Coronary artery (tissue), 2 donors: ENCODE results near the gene AGR3.
"Not testable (repeated sequence)": the region's sequence is repeated elsewhere in the genome, so short reads cannot be mapped to it uniquely, and the experiment has no call there.

ENCODE experiments used
- DNase-seq: peaks from one replicate; pipeline ENCODE4 v3.0.0-alpha.2; 2017; ENCODE audit warnings: low spot score
- H3K27ac ChIP-seq, 2 donors: fragments of 200-600 bp; sonication (generic); one replicate each; pipeline ENCODE4 v1.5.1; 2016 to 2019
- H3K4me3 ChIP-seq: fragments of 200-600 bp; sonication (generic); 2 replicates; pipeline ENCODE4 v1.5.1; 2016; ENCODE audit warnings: mild to moderate bottlenecking, moderate library complexity
- CTCF ChIP-seq: fragments of 200-600 bp; sonication (generic); IDR thresholded peaks from one replicate; pipeline ENCODE4 v1.5.1; 2019; ENCODE audit warnings: antibody characterized with exemption

The AGR3 gene

GRCh38 chr7:16875861-16876260 is 5.9 kb downstream of the AGR3 start:
- no peak for TF ChIP-seq CTCF
- DNase-seq, result no peak
- H3K27ac ChIP-seq, result no peak overlapping the region
- no peak overlapping the region for H3K4me3 ChIP-seq

- no peak for TF ChIP-seq CTCF
- Histone ChIP-seq H3K27ac (no peak overlapping the region), H3K4me3 (no peak overlapping the region)
- DNase-seq, result no peak
Observed at GRCh38 chr7:16874066-16874465, 7.7 kb downstream of the AGR3 start.

- TF ChIP-seq CTCF, result no peak
- Histone ChIP-seq H3K4me3 (no peak overlapping the region), H3K27ac (no peak overlapping the region)
- DNase-seq, result no peak
Observed at GRCh38 chr7:16867328-16867727, 14.5 kb downstream of the AGR3 start.

GRCh38 chr7:16853189-16853588 is 28.6 kb downstream of the AGR3 start:
- DNase-seq, H3K4me3 ChIP-seq, H3K27ac ChIP-seq: not testable (repeated sequence)

- TF ChIP-seq CTCF, result no peak
- Histone ChIP-seq H3K27ac (no peak overlapping the region), H3K4me3 (no peak overlapping the region)
- DNase-seq, result no peak
Observed at GRCh38 chr7:16851829-16852228, 30.0 kb downstream of the AGR3 start.

GRCh38 chr7:16850614-16851466 is 30.9 kb downstream of the AGR3 start:
- DNase-seq, result no peak
- H3K4me3 ChIP-seq, result no peak overlapping the region
- H3K27ac ChIP-seq, result no peak overlapping the region
- TF ChIP-seq CTCF, result no peak

- no peak for DNase-seq
- no peak for TF ChIP-seq CTCF
- Histone ChIP-seq H3K4me3 (no peak overlapping the region), H3K27ac (no peak overlapping the region)
Observed at GRCh38 chr7:16849296-16850148, 32.3 kb downstream of the AGR3 start.
